Measurements from ENCODE around the gene FIP1L1.

GRCh38 chr4:53364624-53365023, 12.8 kb upstream of the FIP1L1 start:
- TF ChIP-seq, protein P1, sequence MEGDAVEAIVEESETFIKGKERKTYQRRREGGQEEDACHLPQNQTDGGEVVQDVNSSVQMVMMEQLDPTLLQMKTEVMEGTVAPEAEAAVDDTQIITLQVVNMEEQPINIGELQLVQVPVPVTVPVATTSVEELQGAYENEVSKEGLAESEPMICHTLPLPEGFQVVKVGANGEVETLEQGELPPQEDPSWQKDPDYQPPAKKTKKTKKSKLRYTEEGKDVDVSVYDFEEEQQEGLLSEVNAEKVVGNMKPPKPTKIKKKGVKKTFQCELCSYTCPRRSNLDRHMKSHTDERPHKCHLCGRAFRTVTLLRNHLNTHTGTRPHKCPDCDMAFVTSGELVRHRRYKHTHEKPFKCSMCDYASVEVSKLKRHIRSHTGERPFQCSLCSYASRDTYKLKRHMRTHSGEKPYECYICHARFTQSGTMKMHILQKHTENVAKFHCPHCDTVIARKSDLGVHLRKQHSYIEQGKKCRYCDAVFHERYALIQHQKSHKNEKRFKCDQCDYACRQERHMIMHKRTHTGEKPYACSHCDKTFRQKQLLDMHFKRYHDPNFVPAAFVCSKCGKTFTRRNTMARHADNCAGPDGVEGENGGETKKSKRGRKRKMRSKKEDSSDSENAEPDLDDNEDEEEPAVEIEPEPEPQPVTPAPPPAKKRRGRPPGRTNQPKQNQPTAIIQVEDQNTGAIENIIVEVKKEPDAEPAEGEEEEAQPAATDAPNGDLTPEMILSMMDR (IDR thresholded peaks at IDR 0.05; ENCODE audit: borderline replicate concordance, extremely low read depth, low read length, poor library complexity, severe bottlenecking) = no peak
- no peak for TF ChIP-seq EZH2 (IDR thresholded peaks at IDR 0.05; ENCODE audit: borderline replicate concordance, low read depth, low read length, severe bottlenecking)

Measured in DND-41 (cell line).